ENCODE data around the gene DOCK7. TPM values are rescaled to one million over a fixed set of nuclear protein-coding genes. Genes with fewer than 3 reads are reported as not detected.
A peak's percentile ranks its signal among the peaks of the same experiment; 100 is the strongest.

DOCK7 gene
- total and polyA plus RNA-seq, 4 donors: 5.6 to 35.1 (median 21.7) TPM

DNA sequence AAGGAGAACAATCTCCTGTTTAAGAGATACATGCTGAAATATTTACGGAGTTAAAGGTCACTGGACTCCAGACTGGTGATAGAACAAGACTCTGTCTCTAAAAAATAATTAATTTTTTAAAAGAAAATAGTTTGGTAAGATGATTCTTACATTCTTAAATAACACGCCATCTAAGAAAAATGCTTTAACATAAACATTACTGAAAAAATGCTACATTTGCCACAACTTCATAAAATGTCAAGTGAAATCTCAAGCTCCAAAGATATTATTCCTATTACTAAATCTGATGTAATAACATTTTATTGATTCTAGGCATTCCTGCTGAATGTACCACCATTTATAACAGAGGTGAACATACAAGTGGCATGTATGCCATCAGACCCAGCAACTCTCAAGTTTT is 86.7 kb downstream of the DOCK7 start:
- Histone ChIP-seq H3K27me3 (ENCODE audit: control insufficient read depth in 4 of 4, insufficient read depth in 4 of 4, low read length in 3 of 4) (no peaks in the 10 kb centered on the region), H3K4me3 (ENCODE audit: low read depth in 1 of 3, low read length in 3 of 3) (no peak overlapping the region), H3K9me3 (ENCODE audit: control insufficient read depth in 4 of 4, low read length in 3 of 4) (no peaks in the 10 kb centered on the region), H3K36me3 (ENCODE audit: control insufficient read depth in 4 of 4, insufficient read depth in 3 of 4, low read depth in 1 of 4, low read length in 3 of 4) (peaks cover 0 to 22% (median 4%) of the 10 kb centered on the region in 4 donors), H3K27ac (ENCODE audit: low read depth in 1 of 2, low read length in 2 of 2) (no peak overlapping the region), H3K9ac (ENCODE audit: low read depth in 1 of 2, low read length in 2 of 2) (peak overlapping the region in 1 of 2 donors; percentile 15), H3K4me1 (ENCODE audit: control insufficient read depth in 4 of 4, insufficient read depth in 4 of 4, low read length in 3 of 4) (peaks cover 0 to 10% (median 4%) of the 10 kb centered on the region in 4 donors)
- TF ChIP-seq, protein P1, sequence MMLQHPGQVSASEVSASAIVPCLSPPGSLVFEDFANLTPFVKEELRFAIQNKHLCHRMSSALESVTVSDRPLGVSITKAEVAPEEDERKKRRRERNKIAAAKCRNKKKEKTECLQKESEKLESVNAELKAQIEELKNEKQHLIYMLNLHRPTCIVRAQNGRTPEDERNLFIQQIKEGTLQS (IDR thresholded peaks at IDR 0.05): no peak
- TF ChIP-seq YY1 (IDR thresholded peaks at IDR 0.05) (peak; percentile 24), HNF4A (conservative IDR thresholded peaks at IDR 0.05) (peak; percentile 32 to 44)
- whole genome bisulfite sequencing: 67% methylated on average over 2 of the region's 2 CpGs
- DNase-seq (ENCODE audit: low spot score): no peak

DNA sequence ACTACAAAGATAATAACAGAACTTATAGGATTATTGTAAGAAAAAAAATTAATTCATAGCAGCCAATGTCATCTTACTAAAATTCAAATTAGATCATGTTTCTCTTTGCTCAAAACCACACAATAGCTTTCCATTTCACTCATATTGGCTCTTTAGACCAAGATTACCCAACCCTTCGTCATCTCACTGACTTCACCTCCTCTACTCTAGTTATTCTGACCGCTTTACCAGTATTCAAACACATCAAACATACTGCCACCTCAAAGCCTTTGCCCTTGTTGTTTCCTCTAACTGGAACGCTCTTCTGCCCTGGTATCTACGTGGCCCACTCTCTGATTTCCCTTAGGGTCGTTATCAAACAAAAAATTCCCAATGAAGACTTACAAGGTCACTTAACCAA is 89.1 kb downstream of the DOCK7 start:
- Histone ChIP-seq H3K4me3 (ENCODE audit: low read depth in 1 of 3, low read length in 3 of 3) (peak overlapping the region; percentile 56 to 82 (median 57)), H3K27me3 (ENCODE audit: control insufficient read depth in 4 of 4, insufficient read depth in 4 of 4, low read length in 3 of 4) (no peaks in the 10 kb centered on the region), H3K9ac (ENCODE audit: low read depth in 1 of 2, low read length in 2 of 2) (peak overlapping the region; percentile 82 to 99), H3K27ac (ENCODE audit: low read depth in 1 of 2, low read length in 2 of 2) (peak overlapping the region; percentile 67 to 80), H3K4me1 (ENCODE audit: control insufficient read depth in 4 of 4, insufficient read depth in 4 of 4, low read length in 3 of 4) (peaks cover 1 to 24% (median 13%) of the 10 kb centered on the region in 4 donors), H3K36me3 (ENCODE audit: control insufficient read depth in 4 of 4, insufficient read depth in 3 of 4, low read depth in 1 of 4, low read length in 3 of 4) (peaks cover 0 to 11% (median under 1%) of the 10 kb centered on the region in 4 donors), H3K9me3 (ENCODE audit: control insufficient read depth in 4 of 4, low read length in 3 of 4) (no peaks in the 10 kb centered on the region)
- WGBS: 33% methylated on average over 5 of the region's 5 CpGs
- DNase-seq (ENCODE audit: low spot score): no peak
- TF ChIP-seq, protein P2, sequence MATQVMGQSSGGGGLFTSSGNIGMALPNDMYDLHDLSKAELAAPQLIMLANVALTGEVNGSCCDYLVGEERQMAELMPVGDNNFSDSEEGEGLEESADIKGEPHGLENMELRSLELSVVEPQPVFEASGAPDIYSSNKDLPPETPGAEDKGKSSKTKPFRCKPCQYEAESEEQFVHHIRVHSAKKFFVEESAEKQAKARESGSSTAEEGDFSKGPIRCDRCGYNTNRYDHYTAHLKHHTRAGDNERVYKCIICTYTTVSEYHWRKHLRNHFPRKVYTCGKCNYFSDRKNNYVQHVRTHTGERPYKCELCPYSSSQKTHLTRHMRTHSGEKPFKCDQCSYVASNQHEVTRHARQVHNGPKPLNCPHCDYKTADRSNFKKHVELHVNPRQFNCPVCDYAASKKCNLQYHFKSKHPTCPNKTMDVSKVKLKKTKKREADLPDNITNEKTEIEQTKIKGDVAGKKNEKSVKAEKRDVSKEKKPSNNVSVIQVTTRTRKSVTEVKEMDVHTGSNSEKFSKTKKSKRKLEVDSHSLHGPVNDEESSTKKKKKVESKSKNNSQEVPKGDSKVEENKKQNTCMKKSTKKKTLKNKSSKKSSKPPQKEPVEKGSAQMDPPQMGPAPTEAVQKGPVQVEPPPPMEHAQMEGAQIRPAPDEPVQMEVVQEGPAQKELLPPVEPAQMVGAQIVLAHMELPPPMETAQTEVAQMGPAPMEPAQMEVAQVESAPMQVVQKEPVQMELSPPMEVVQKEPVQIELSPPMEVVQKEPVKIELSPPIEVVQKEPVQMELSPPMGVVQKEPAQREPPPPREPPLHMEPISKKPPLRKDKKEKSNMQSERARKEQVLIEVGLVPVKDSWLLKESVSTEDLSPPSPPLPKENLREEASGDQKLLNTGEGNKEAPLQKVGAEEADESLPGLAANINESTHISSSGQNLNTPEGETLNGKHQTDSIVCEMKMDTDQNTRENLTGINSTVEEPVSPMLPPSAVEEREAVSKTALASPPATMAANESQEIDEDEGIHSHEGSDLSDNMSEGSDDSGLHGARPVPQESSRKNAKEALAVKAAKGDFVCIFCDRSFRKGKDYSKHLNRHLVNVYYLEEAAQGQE (IDR thresholded peaks at IDR 0.05): peak; percentile 84
- peak; percentile 43 for TF ChIP-seq TAF1 (conservative IDR thresholded peaks at IDR 0.05)
- peak; percentile 27 to 38 for TF ChIP-seq RXRA (IDR thresholded peaks at IDR 0.05)
- TF ChIP-seq JUND (IDR thresholded peaks at IDR 0.05): peak in 1 of 2 donors; percentile 43
- TF ChIP-seq, protein P3, sequence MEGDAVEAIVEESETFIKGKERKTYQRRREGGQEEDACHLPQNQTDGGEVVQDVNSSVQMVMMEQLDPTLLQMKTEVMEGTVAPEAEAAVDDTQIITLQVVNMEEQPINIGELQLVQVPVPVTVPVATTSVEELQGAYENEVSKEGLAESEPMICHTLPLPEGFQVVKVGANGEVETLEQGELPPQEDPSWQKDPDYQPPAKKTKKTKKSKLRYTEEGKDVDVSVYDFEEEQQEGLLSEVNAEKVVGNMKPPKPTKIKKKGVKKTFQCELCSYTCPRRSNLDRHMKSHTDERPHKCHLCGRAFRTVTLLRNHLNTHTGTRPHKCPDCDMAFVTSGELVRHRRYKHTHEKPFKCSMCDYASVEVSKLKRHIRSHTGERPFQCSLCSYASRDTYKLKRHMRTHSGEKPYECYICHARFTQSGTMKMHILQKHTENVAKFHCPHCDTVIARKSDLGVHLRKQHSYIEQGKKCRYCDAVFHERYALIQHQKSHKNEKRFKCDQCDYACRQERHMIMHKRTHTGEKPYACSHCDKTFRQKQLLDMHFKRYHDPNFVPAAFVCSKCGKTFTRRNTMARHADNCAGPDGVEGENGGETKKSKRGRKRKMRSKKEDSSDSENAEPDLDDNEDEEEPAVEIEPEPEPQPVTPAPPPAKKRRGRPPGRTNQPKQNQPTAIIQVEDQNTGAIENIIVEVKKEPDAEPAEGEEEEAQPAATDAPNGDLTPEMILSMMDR (IDR thresholded peaks at IDR 0.05; ENCODE audit: low read depth, low read length, missing input control): no peak
- TF ChIP-seq EGR1 (IDR thresholded peaks at IDR 0.05; ENCODE audit: low read depth in 2 of 2): no peak
- peak in 1 of 2 donors; percentile 24 for TF ChIP-seq RAD21 (IDR thresholded peaks at IDR 0.05)
- TF ChIP-seq, protein P4, sequence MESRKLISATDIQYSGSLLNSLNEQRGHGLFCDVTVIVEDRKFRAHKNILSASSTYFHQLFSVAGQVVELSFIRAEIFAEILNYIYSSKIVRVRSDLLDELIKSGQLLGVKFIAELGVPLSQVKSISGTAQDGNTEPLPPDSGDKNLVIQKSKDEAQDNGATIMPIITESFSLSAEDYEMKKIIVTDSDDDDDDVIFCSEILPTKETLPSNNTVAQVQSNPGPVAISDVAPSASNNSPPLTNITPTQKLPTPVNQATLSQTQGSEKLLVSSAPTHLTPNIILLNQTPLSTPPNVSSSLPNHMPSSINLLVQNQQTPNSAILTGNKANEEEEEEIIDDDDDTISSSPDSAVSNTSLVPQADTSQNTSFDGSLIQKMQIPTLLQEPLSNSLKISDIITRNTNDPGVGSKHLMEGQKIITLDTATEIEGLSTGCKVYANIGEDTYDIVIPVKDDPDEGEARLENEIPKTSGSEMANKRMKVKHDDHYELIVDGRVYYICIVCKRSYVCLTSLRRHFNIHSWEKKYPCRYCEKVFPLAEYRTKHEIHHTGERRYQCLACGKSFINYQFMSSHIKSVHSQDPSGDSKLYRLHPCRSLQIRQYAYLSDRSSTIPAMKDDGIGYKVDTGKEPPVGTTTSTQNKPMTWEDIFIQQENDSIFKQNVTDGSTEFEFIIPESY (IDR thresholded peaks at IDR 0.05): no peak
- TF ChIP-seq SP1 (IDR thresholded peaks at IDR 0.05): peak; percentile 21
- TF ChIP-seq HNF4A (conservative IDR thresholded peaks at IDR 0.05): peak; percentile 18 to 23
- TF ChIP-seq YY1 (IDR thresholded peaks at IDR 0.05): peak; percentile 60
- no peak for TF ChIP-seq GABPA (IDR thresholded peaks at IDR 0.05 in 1 of 2, conservative IDR thresholded peaks at IDR 0.05 in 1 of 2)

Measured in liver (tissue), 9 donors.